Kidney (tissue), 14 donors: Measurements from ENCODE around the gene ORC4. TPM values are rescaled to one million over a fixed set of nuclear protein-coding genes. Genes with fewer than 3 reads are reported as not detected.

Experiments used
- DNase-seq, 5 donors: peaks; one replicate each; pipeline ENCODE4 v3.0.0-alpha.2; 2013 to 2020
- FAIRE-seq: peaks from 2 replicates; lab custom pipeline; 2012; peaks lifted over from hg19 to GRCh38; lab: Jason Lieb, UNC
- H3K27ac ChIP-seq, 2 donors: one replicate each; pipeline ENCODE4 v1.7.0; 2013; ENCODE audit warnings: low read depth in 2 of 2, low read length in 2 of 2, inconsistent platforms in 1 of 2
- H3K27me3 ChIP-seq: one replicate; pipeline ENCODE4 v1.7.1; 2013; ENCODE audit warnings: low read length, inconsistent platforms; ENCODE audit not compliant: control insufficient read depth, insufficient read depth
- H3K36me3 ChIP-seq, 3 donors: one replicate each; pipeline versions ENCODE4 v1.7.0 to v1.7.1; 2013; ENCODE audit warnings: low read length in 3 of 3, control low read depth in 1 of 3, inconsistent platforms in 1 of 3; ENCODE audit not compliant: insufficient read depth in 3 of 3, control insufficient read depth in 2 of 3
- H3K4me1 ChIP-seq, 3 donors: one replicate each; pipeline versions ENCODE4 v1.7.0 to v1.7.1; 2013; ENCODE audit warnings: low read length in 3 of 3, inconsistent platforms in 1 of 3, low read depth in 1 of 3; ENCODE audit not compliant: control insufficient read depth in 2 of 3, insufficient read depth in 2 of 3
- H3K4me3 ChIP-seq, 3 donors: one replicate each; pipeline versions ENCODE4 v1.7.0 to v1.8.1; 2013; ENCODE audit warnings: low read length in 3 of 3, control low read depth in 1 of 3, inconsistent platforms in 1 of 3
- H3K9ac ChIP-seq, 3 donors: one replicate each; pipeline versions ENCODE4 v1.7.0 to v1.7.1; 2013; ENCODE audit warnings: low read length in 3 of 3, control low read depth in 1 of 3, inconsistent platforms in 1 of 3
- H3K9me3 ChIP-seq, 3 donors: one replicate each; pipeline versions ENCODE4 v1.7.0 to v1.7.1; 2013; ENCODE audit warnings: low read length in 3 of 3, control low read depth in 1 of 3, inconsistent platforms in 1 of 3; ENCODE audit not compliant: control insufficient read depth in 2 of 3, insufficient read depth in 1 of 3
- intact Hi-C: fragments of 100-400 bp; cut with DNase I; formaldehyde crosslinking; loops from one replicate; pipeline ENCODE4 v1.11.1; 2022
- polyA plus RNA-seq: library from polyadenylated mRNA; stranded (reverse); fragments of 350-450 nt; fragmentation: Illumina TruSeq; extraction: RNeasy Lipid Tissue Mini Kit (QIAGEN cat#74804); gene quantifications from one replicate; pipeline ENCODE4 v1.2.3, GENCODE V29; 2014; ENCODE audit warnings: low read depth, low replicate concordance; ENCODE audit not compliant: insufficient read depth
- total RNA-seq: library from RNA; stranded (reverse); fragmentation: NEBNext Ultra II Directional; extraction: Animal tissue kit (Norgen Biotek cat#: 25700); gene quantifications from one replicate; pipeline ENCODE4 v1.2.1, GENCODE V29; 2021
- TF ChIP-seq, protein P1 (sequence below): IDR thresholded peaks from 3 replicates; pipeline ENCODE4 v1.5.1; 2012; ENCODE audit warnings: mild to moderate bottlenecking, moderate library complexity, borderline replicate concordance; ENCODE audit not compliant: insufficient read depth; ENCODE audit errors: extremely low read depth
- donor health status: control.
- donor health status: control.
- donor health status: control.
- donor health status: control.
- donor health status: control.
- donor health status: DM: yes; HTN: yes; CAD: no.
- donor health status: Normal renal cell carcinoma (clear cell type).

The ORC4 gene
- total and polyA plus RNA-seq, 2 donors from 2014 or later, result 34.5 to 49.7 TPM

DNA sequence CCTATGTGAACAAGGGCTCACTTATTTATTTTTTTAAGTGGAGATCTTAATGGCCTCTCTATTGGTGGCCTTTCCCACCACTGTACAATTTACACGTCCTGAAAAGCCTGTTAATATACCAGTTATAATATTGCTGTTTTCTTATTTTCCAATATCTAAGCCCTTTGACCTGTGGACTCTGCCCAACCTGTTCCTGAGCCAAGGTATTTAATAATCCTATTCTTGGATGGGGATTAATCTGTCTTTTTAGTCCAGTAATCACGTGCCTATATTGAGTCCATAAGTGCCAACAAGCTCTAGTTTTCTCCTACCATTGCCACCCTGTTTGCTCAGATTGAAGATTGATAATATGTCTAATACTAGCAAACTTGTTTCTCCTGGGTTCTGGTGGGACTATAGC lies 43.1 kb upstream of the ORC4 start:
- no peaks in the 10 kb centered on the region for H3K9me3 ChIP-seq
- DNase-seq (no peak), FAIRE-seq (no peak)
- H3K27me3 ChIP-seq, result no peaks in the 10 kb centered on the region
- H3K36me3 ChIP-seq, result no peaks in the 10 kb centered on the region
- peaks cover 0 to 10% (median 0%) of the 10 kb centered on the region in 3 donors for H3K4me1 ChIP-seq
- no peak overlapping the region for H3K27ac ChIP-seq
- intact Hi-C loops, result no loop called here
- H3K9ac ChIP-seq, result no peak overlapping the region
- TF ChIP-seq, protein P1, sequence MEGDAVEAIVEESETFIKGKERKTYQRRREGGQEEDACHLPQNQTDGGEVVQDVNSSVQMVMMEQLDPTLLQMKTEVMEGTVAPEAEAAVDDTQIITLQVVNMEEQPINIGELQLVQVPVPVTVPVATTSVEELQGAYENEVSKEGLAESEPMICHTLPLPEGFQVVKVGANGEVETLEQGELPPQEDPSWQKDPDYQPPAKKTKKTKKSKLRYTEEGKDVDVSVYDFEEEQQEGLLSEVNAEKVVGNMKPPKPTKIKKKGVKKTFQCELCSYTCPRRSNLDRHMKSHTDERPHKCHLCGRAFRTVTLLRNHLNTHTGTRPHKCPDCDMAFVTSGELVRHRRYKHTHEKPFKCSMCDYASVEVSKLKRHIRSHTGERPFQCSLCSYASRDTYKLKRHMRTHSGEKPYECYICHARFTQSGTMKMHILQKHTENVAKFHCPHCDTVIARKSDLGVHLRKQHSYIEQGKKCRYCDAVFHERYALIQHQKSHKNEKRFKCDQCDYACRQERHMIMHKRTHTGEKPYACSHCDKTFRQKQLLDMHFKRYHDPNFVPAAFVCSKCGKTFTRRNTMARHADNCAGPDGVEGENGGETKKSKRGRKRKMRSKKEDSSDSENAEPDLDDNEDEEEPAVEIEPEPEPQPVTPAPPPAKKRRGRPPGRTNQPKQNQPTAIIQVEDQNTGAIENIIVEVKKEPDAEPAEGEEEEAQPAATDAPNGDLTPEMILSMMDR, result no peak
- H3K4me3 ChIP-seq, result no peak overlapping the region

DNA sequence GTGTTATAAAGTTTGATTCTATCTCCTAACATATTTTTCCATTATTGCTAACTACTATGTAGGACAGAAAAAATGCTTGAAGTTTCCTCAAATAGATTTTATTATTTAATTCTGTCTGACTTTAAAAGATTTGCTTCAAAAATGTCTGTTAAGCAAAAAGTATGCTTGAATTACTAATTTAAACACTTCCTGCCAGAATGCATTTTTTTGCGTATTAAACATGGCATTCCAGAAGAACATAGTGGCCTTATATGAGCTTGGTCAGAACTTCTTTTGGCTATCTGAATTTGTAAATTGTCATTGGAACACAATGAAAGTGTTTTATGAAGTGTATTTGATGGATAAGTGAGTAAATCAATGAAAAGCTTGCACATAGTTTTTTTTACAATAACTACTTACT lies 38.1 kb upstream of the ORC4 start:
- FAIRE-seq, result no peak

DNA sequence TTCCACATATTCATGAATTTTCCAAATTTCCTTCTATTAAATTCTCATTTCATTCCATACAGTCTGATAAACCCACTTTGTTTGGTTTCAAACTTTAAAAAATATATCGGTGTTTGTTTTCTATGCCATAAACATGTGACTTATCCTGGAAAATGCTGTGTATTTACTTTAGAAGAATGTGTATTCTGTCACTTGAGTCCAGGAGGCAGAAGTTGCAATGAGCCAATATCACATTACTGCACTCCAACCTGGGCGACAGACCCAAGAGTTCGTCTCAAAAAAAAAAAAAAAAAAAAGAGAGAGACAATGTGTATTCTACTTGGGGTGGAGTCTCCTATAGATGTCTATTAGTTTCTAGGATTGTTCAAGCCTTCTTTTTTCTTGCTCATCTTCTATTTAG lies 32.1 kb upstream of the ORC4 start:
- H3K9me3 ChIP-seq, result no peaks in the 10 kb centered on the region
- DNase-seq (no peak), FAIRE-seq (no peak)
- H3K4me3 ChIP-seq, result no peak overlapping the region
- H3K27ac ChIP-seq, result no peak overlapping the region
- intact Hi-C loops, result no loop called here
- TF ChIP-seq, protein P1, result no peak
- peaks cover 0 to 2% (median 0%) of the 10 kb centered on the region in 3 donors for H3K36me3 ChIP-seq
- H3K9ac ChIP-seq, result no peak overlapping the region
- peaks cover 0 to 3% (median 0%) of the 10 kb centered on the region in 3 donors for H3K4me1 ChIP-seq
- no peaks in the 10 kb centered on the region for H3K27me3 ChIP-seq

More for the DNA sequence above, 38.1 kb upstream of the ORC4 start:
- no peak for DNase-seq
- TF ChIP-seq, protein P1, result no peak
- H3K36me3 ChIP-seq, result peaks cover 0 to 2% (median 0%) of the 10 kb centered on the region in 3 donors
- H3K9me3 ChIP-seq, result no peaks in the 10 kb centered on the region
- intact Hi-C loops, result no loop called here
- H3K4me1 ChIP-seq, result peaks cover 0 to 10% (median 0%) of the 10 kb centered on the region in 3 donors
- H3K27me3 ChIP-seq, result no peaks in the 10 kb centered on the region
- H3K4me3 ChIP-seq, result no peak overlapping the region
- H3K9ac ChIP-seq, result no peak overlapping the region
- H3K27ac ChIP-seq, result no peak overlapping the region

DNA sequence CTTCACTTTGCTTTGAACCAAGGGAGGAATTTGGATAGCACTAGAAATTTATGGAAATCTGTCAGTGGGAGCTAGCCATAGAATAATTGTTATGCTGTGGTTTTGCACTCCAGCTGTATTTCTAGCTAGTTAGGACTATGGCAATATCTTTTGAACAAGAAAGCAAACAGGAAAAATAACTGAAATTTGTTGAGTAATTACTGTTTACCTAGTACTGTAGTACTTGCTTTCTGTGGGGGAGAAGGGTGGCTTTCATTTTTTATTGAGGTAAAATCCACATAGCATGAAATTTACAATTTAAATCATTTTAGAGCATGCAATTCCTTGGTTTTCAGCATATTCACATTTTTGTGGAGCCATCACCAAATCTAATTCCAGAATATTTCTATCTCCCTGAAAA lies 28.7 kb upstream of the ORC4 start:
- no peaks in the 10 kb centered on the region for H3K27me3 ChIP-seq
- TF ChIP-seq, protein P1, result no peak
- no peaks in the 10 kb centered on the region for H3K36me3 ChIP-seq
- no peak overlapping the region for H3K9ac ChIP-seq
- peaks cover 0 to 3% (median 0%) of the 10 kb centered on the region in 3 donors for H3K4me1 ChIP-seq
- intact Hi-C loops, result no loop called here
- H3K27ac ChIP-seq, result no peak overlapping the region
- H3K9me3 ChIP-seq, result no peaks in the 10 kb centered on the region
- FAIRE-seq (no peak), DNase-seq (no peak)
- no peak overlapping the region for H3K4me3 ChIP-seq
